Mesothelial cell of epicardium (in vitro differentiated cells): ENCODE data around the gene SLC6A18. TPM values are rescaled to one million over a fixed set of nuclear protein-coding genes. Genes with fewer than 3 reads are reported as not detected.

Experiments
- DNase-seq, 2 experiments: peaks; one replicate each; pipeline ENCODE4 v3.0.0; 2021; ENCODE audit warnings: low spot score in 2 of 2; ENCODE audit not compliant: unreplicated experiment in 2 of 2
- H3K27ac Mint-ChIP-seq: 2 replicates; pipeline ENCODE4 v1.8.0; 2021; ENCODE audit warnings: mixed read lengths
- H3K27me3 Mint-ChIP-seq: 2 replicates; pipeline ENCODE4 v1.8.0; 2021; ENCODE audit warnings: low read depth, mixed read lengths
- H3K36me3 Mint-ChIP-seq: 2 replicates; pipeline ENCODE4 v1.8.0; 2021; ENCODE audit warnings: mixed read lengths
- H3K4me1 Mint-ChIP-seq: 2 replicates; pipeline ENCODE4 v1.8.0; 2021; ENCODE audit warnings: mixed read lengths
- H3K4me3 Mint-ChIP-seq: 2 replicates; pipeline ENCODE4 v1.8.0; 2021; ENCODE audit warnings: mild to moderate bottlenecking, moderate library complexity, mixed read lengths
- H3K9me3 Mint-ChIP-seq: 2 replicates; pipeline ENCODE4 v1.8.0; 2021; ENCODE audit warnings: mixed read lengths
- CTCF ChIP-seq: fragments of 200-600 bp; sonication (generic); IDR thresholded peaks from one replicate; pipeline ENCODE4 v1.5.0; 2021; ENCODE audit warnings: antibody characterized with exemption; ENCODE audit not compliant: unreplicated experiment
- total RNA-seq: library from RNA; stranded (reverse); gene quantifications from 3 replicates; pipeline ENCODE4 v1.2.1, GENCODE V29; 2021

Gene SLC6A18
- total RNA-seq, 1 donor from 2014 or later = not detected

GRCh38 chr5:1216918-1217295, 8.3 kb upstream of the SLC6A18 start:
- Mint-ChIP-seq H3K4me3 (no peak overlapping the region), H3K4me1 (no peaks in the 10 kb centered on the region), H3K27ac (no peak overlapping the region), H3K27me3 (peaks cover 17% of the 10 kb centered on the region), H3K9me3 (peaks cover 4% of the 10 kb centered on the region), H3K36me3 (no peaks in the 10 kb centered on the region)
- no peak for DNase-seq
- no peak for TF ChIP-seq CTCF

GRCh38 chr5:1217596-1218206, 7.5 kb upstream of the SLC6A18 start:
- TF ChIP-seq CTCF = no peak
- Mint-ChIP-seq H3K4me1 (no peaks in the 10 kb centered on the region), H3K4me3 (no peak overlapping the region), H3K27ac (no peak overlapping the region), H3K36me3 (no peaks in the 10 kb centered on the region), H3K9me3 (peaks cover 4% of the 10 kb centered on the region), H3K27me3 (peaks cover 17% of the 10 kb centered on the region)
- no peak for DNase-seq

- Mint-ChIP-seq H3K27me3 (peaks cover 20% of the 10 kb centered on the region), H3K9me3 (peaks cover 4% of the 10 kb centered on the region), H3K27ac (no peak overlapping the region), H3K36me3 (no peaks in the 10 kb centered on the region), H3K4me3 (no peak overlapping the region), H3K4me1 (no peaks in the 10 kb centered on the region)
- no peak for TF ChIP-seq CTCF
- no peak for DNase-seq
Measured at GRCh38 chr5:1218351-1219080, 6.7 kb upstream of the SLC6A18 start.

GRCh38 chr5:1219098-1219767, 5.9 kb upstream of the SLC6A18 start:
- no peak overlapping the region for H3K4me3 Mint-ChIP-seq
- TF ChIP-seq CTCF = no peak
- DNase-seq = no peak
- H3K9me3 Mint-ChIP-seq = peaks cover 4% of the 10 kb centered on the region
- H3K27me3 Mint-ChIP-seq = peaks cover 26% of the 10 kb centered on the region
- H3K36me3 Mint-ChIP-seq = no peaks in the 10 kb centered on the region
- no peak overlapping the region for H3K27ac Mint-ChIP-seq
- no peaks in the 10 kb centered on the region for H3K4me1 Mint-ChIP-seq

- no peak overlapping the region for H3K27ac Mint-ChIP-seq
- DNase-seq = no peak
- H3K9me3 Mint-ChIP-seq = peaks cover 4% of the 10 kb centered on the region
- H3K27me3 Mint-ChIP-seq = peaks cover 29% of the 10 kb centered on the region
- no peak for TF ChIP-seq CTCF
- no peaks in the 10 kb centered on the region for H3K4me1 Mint-ChIP-seq
- H3K4me3 Mint-ChIP-seq = no peak overlapping the region
- H3K36me3 Mint-ChIP-seq = no peaks in the 10 kb centered on the region
Measured at GRCh38 chr5:1219768-1220100, 5.4 kb upstream of the SLC6A18 start.
